K562 (cell line): ENCODE data around the gene POGZ.

Source experiments
- E2F8 ChIP-seq: fragments of 450-650 bp; IDR thresholded peaks from 2 replicates; pipeline ENCODE4 v1.7.1; 2018; ENCODE audit warnings: mild to moderate bottlenecking, low read depth; ENCODE audit not compliant: partially characterized antibody
- EZH2 ChIP-seq: IDR thresholded peaks from 2 replicates; pipeline ENCODE4 v1.6.1; 2012; ENCODE audit warnings: low read depth, mild to moderate bottlenecking, inconsistent platforms, low read length, borderline replicate concordance
- HLTF ChIP-seq: fragments of 450-650 bp; IDR thresholded peaks from 2 replicates; pipeline ENCODE4 v1.6.1; 2016
- MAFF ChIP-seq: IDR thresholded peaks from 2 replicates; pipeline ENCODE4 v1.6.1; 2012; ENCODE audit warnings: low read length, improper control_type of control experiment
- MEF2A ChIP-seq: IDR thresholded peaks from 2 replicates; pipeline ENCODE4 v1.6.1; 2011; ENCODE audit warnings: low read depth, mild to moderate bottlenecking, low read length, moderate library complexity; ENCODE audit not compliant: control insufficient read depth
- NFRKB ChIP-seq: fragments of 450-650 bp; IDR thresholded peaks from 2 replicates; pipeline ENCODE4 v1.6.1; 2016; ENCODE audit warnings: low read depth
- POLR2AphosphoS5 ChIP-seq: IDR thresholded peaks from 2 replicates; pipeline ENCODE4 v1.6.1; 2011; ENCODE audit warnings: mild to moderate bottlenecking, low read depth, low read length, moderate library complexity; ENCODE audit not compliant: control insufficient read depth, insufficient read depth
- RAD21 ChIP-seq, 2 experiments: fragments of 250-450 bp in 1 of 2; fragments of 450-650 bp in 1 of 2; sonication (Bioruptor Pico) in 1 of 2; formaldehyde crosslinking in 1 of 2; IDR thresholded peaks in 1 of 2; conservative IDR thresholded peaks in 1 of 2; 2 replicates each; pipeline versions ENCODE4 v1.4.0 to v1.8.0; 2020 to 2022; ENCODE audit warnings: mild to moderate bottlenecking in 2 of 2, moderate library complexity in 1 of 2
- SMARCA4 ChIP-seq: fragments of 450-650 bp; IDR thresholded peaks from 2 replicates; pipeline ENCODE4 v1.6.1; 2016
- YY1 ChIP-seq, 3 experiments: IDR thresholded peaks; 2 replicates each; pipeline ENCODE4 v1.6.1; 2011; ENCODE audit warnings: low read length in 2 of 3, mild to moderate bottlenecking in 2 of 3, moderate library complexity in 2 of 3, borderline replicate concordance in 1 of 3, control low read depth in 1 of 3, low read depth in 1 of 3; ENCODE audit not compliant: insufficient read depth in 3 of 3, insufficient replicate concordance in 2 of 3, control insufficient read depth in 1 of 3, insufficient read length in 1 of 3; ENCODE audit errors: extremely low read depth in 1 of 3
- ZNF780A ChIP-seq: fragments of 250-450 bp; sonication (Bioruptor Pico); IDR thresholded peaks from 2 replicates; pipeline ENCODE4 v1.5.0; 2021; ENCODE audit warnings: mild to moderate bottlenecking
- TF ChIP-seq, protein P1 (sequence below): fragments of 200-800 bp; sonication (Bioruptor generic); IDR thresholded peaks from 2 replicates; pipeline ENCODE4 v1.6.1; 2017; ENCODE audit warnings: missing genetic modification characterization, missing compliant biosample characterization

DNA sequence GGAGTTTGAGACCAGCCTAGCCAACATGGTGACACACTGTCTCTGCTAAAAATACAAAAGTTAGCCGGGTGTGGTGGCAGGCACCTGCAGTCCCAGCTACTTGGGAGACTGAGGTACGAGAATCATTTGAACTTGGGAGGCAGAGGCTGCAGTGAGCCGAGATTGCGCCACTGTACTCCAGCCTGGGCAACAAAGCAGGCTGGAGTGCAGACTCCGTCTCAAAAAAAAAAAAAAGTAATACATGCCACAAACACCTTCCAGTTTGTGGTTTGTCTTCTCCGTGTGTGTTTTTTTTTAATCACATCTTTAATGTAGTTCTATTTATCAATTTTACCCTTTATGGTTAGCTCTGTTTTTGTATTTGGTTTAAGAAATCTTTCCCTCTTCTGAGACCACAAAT, 22.3 kb downstream of the POGZ start:
- TF ChIP-seq HLTF (no peak), YY1 (IDR thresholded peaks at IDR 0.05; ENCODE audit: borderline replicate concordance in 1 of 3, control insufficient read depth in 1 of 3, extremely low read depth in 1 of 3, insufficient read depth in 3 of 3, insufficient read length in 1 of 3, insufficient replicate concordance in 2 of 3, low read depth in 1 of 3, low read length in 2 of 3) (no peak), SMARCA4 (no peak), MAFF (no peak), ZNF780A (CRISPR knock-in tag) (no peak), E2F8 (no peak), MEF2A (no peak), EZH2 (no peak), POLR2AphosphoS5 (no peak), NFRKB (no peak), RAD21 (CRISPR knock-in tag; conservative IDR thresholded peaks at IDR 0.05 in 1 of 2, IDR thresholded peaks at IDR 0.05 in 1 of 2) (no peak)
- TF ChIP-seq, protein P1, sequence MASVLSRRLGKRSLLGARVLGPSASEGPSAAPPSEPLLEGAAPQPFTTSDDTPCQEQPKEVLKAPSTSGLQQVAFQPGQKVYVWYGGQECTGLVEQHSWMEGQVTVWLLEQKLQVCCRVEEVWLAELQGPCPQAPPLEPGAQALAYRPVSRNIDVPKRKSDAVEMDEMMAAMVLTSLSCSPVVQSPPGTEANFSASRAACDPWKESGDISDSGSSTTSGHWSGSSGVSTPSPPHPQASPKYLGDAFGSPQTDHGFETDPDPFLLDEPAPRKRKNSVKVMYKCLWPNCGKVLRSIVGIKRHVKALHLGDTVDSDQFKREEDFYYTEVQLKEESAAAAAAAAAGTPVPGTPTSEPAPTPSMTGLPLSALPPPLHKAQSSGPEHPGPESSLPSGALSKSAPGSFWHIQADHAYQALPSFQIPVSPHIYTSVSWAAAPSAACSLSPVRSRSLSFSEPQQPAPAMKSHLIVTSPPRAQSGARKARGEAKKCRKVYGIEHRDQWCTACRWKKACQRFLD (CRISPR knock-in tag) = no peak
